ENCODE results near the gene CSF1R. TPM values are rescaled to one million over a fixed set of nuclear protein-coding genes. Genes with fewer than 3 reads are reported as not detected.

The CSF1R gene
- total and polyA plus RNA-seq, 2 of the 8 experiments (the other 6 are each of a cell fraction or from before 2014, with no cell fraction given): 0.12 TPM; not detected in 1

GRCh38 chr5:150082889-150083288 is 3.5 kb downstream of the CSF1R start (continued):
- TF ChIP-seq SIRT6 (IDR thresholded peaks at IDR 0.05; ENCODE audit: low read length): no peak
